Fibroblast of peridontal ligament (primary cell): Measurements from ENCODE around the gene FCSK.

Source experiments
- DNase-seq: peaks from one replicate; pipeline ENCODE4 v3.0.0-alpha.2; 2010; ENCODE audit errors: extremely low read depth

Gene FCSK

DNA sequence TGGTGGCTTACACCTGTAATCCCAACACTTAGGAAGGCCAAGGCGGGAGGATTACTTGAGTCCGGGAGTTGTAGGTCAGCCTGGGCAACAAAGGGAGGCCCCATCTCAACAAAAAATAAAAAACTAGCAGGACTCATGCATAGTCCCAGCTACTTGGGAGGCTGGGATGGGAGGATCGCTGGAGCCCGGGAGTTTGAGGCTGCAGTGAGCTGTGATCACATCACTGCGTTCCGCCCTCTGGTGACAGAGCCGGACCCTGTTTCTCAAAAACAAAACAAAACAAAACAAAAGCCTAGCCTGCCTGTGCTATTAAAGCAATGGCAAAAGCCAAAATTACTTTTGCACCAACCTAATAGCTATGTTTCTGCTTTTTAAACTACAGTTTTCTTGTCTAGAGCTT is 1.5 kb downstream of the FCSK start:
- DNase-seq: no peak

DNA sequence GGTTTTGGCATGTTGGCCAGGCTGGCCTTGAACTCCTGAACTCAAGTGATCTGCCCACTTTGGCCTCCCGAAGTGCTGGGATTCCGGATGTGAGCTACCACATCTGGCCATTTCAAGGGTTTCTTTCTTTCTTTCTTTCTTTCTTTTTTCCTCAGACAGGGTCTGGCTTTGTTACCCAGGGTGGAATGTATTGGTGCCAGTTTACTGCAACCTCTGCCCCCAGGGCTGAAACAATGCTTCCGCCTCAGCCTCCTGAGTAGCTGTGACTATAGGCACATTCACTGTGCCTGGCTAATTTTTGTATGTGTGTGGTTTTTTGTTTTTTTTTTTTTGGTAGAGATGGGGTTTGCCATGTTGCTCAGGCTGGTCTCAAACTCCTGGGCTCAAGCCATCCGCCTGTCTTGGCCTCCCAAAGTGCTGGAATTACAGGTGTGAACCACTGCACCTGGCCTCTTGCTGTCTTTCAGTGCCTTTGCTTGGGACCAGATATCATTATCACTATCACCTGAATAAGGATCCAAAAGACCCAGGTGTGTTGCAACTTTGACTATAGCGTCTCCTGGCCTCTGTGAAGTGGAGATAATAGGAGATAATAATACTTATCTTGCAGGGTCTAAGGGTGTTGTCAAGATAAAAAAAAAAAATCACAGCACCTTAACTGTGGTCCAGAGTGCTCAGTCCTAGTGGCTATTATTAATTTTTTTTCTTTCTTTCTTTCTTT is 3.2 kb downstream of the FCSK start:
- no peak for DNase-seq

DNA sequence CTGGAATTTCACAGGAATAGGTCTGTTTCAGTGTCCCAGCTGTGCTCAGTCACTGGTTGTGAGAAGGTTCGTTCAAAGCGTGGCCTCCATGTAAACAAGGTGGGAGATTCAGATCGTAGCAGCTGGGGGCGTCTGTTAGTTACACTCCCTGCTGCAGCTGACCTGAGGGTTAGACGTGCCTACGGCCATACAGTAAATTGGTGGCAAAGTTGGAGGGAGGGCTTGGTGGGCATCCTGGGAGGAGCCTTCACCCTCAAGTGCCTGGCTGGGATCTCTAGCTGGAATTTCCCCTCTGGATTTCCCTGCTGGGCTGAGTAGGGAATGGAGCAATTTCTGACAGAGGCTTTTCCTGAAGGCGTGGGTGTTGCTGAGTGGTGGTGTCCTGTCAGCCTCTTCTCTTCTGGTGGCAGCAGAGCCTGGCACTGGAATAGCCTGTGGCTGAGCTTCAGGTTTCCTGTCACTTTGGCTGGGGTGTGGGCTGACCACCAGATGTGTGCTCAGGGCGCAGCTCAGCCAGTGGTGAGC is 6.4 kb downstream of the FCSK start:
- no peak for DNase-seq

DNA sequence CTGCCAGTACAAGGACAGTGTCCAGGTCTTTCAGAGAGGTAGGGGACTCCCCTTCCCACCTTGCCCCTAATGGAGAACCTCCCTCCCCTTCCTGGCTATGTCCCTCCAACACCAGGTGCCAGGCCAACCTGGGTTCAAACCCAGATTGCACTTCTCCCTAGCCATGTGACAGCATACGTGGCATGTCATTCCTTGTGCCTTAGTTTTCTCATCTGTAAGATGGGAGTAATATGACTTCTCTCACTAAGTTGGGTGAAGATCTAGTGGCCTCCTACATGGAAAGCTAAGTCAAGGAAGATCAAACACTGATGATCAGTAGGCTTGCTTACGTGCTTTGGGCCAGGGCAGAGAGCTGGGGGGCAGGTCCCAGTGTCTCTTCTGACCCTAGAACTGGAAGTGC is 8.8 kb downstream of the FCSK start:
- DNase-seq: no peak

DNA sequence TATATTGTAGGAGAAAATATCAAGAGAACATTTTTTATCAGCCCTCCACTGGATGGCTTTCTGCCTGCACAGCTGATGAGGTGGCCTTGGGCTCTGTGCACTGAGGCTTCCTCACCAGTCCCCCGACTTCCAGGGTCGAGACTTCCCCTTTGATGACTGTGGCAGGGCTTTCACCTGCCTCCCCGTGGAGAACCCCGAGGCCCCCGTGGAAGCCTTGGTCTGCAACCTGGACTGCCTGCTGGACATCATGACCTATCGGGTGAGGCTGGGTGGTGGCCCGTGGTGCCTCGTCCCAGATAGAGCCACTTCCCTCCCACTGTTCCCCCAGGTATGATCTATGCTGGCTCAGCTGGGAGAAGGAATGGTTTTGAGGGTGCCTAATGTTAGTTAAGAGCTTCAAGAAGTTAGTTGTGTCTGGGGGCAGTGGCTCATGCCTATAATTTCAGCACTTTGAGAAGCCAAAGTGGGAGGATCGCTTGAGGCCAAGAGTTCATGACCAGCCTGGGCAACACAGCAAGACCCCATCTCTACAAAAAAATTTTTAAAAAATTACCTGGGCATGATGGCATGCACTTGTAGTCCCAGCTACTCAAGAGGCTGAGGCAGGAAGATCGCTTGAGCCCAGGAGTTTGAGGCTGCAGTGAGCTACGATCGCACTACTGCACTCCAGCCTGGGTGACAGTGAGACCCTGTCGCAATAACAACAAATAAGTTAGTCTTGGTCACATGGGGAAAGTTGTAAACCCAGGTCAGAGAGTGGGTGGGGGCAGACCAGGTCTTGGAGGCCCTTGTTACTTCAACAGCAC is 11.8 kb downstream of the FCSK start:
- DNase-seq: no peak

DNA sequence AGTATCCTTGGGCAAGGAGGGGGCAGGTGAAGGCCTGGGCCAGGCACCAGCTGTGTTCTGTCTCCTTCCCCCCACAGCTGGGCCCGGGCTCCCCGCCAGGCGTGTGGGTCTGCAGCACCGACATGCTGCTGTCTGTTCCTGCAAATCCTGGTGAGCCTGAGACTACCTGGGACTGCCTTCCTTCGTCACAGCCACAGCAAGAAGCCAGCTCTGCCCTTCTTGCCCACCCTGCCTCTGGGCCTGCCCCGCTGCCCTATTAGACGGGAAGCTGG is 12.3 kb downstream of the FCSK start:
- no peak for DNase-seq

DNA sequence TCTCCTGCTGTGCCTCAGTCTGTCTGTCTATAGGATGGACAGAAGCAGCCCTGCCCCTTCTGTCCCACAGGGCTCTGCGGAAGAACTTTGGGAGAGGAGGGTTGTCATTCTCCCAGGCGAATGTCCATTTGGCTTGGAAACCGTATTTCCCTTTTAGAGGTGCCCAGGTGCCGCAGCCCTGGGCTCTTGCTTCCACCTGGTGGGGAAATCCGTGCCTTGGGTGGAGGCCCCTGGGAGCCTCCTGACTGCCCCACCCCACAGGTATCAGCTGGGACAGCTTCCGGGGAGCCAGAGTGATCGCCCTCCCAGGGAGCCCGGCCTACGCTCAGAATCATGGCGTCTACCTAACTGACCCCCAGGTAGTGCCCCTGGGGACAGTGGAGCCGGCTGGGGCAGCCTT is 12.7 kb downstream of the FCSK start:
- DNase-seq: no peak

DNA sequence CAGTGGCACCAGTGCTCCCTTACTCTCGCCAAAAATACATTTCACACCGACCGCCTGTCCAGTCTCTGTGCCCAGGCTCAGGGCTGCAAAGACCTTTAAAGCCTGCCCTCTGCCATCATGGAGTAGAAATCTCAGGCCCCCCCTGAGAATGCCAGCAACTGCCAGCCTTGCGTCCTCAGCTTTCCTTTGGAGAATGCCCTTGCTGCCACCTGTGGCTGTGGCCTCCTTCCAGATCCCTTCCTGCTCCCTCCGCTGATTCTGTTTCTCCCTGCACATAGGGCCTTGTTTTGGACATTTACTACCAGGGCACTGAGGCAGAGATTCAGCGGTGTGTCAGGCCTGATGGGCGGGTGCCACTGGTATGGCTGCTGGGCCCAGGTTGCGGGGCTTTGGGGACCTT is 13.2 kb downstream of the FCSK start:
- no peak for DNase-seq

DNA sequence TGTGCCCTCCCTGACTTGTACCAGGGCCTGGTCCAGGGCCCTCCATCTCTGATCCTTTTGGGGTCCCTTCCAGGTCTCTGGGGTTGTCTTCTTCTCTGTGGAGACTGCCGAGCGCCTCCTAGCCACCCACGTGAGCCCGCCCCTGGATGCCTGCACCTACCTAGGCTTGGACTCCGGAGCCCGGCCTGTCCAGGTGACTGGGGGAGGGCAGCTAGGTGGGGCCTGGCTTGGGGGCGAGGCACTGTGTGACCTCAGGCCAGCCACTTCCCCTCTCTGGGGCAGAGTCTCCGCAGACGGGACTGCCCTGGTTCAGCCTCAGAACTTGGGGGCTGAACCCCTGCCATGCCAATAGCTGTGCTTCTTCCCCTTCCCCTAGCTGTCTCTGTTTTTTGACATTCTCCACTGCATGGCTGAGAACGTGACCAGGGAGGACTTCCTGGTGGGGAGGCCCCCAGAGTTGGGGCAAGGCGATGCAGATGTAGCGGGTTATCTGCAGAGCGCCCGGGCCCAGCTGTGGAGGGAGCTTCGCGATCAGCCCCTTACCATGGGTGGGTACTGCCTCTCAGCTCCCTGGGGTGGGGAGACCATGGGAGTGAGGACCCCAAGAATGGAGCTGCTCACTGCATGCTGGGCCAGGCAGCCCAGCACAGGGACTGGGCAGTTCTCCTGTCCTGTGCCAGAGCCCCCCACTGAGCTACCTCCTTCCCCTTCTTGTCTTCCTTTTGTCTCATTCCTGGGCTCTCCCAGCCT is 14.6 kb downstream of the FCSK start:
- DNase-seq: no peak

DNA sequence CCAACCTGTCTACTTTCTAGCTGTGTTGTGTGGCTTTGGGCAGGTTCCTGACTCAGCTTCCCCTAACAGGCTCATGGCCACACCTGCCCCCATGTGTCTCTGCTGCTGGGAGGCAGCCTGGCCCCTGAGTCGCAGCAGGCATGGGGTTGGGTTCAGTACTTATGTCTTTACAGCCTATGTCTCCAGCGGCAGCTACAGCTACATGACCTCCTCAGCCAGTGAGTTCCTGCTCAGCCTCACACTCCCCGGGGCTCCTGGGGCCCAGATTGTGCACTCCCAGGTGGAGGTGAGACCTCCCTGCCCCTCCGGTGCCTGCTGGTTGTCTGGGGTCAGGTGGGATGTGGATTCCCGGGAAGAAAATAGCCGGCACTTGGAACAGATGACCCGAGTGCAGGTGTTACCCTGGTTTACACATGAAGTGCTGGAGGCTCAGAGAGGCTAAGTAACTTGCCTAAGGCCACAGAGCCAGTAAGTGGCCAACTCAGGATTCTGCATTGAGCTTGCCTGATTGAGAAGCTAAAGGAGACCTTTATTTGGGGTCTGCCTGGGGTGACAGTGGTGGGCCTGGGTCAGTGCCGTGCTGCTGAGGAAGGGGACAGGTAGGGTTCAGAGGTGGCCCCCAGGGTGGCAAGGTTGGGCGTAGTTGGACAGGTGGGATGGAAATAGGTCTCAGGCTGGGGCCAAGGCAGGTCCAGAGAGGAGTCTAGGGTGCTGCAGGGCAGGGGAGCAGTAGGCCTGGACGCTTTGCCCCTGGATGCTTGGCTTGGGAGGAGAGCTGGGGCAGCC is 15.9 kb downstream of the FCSK start:
- no peak for DNase-seq

DNA sequence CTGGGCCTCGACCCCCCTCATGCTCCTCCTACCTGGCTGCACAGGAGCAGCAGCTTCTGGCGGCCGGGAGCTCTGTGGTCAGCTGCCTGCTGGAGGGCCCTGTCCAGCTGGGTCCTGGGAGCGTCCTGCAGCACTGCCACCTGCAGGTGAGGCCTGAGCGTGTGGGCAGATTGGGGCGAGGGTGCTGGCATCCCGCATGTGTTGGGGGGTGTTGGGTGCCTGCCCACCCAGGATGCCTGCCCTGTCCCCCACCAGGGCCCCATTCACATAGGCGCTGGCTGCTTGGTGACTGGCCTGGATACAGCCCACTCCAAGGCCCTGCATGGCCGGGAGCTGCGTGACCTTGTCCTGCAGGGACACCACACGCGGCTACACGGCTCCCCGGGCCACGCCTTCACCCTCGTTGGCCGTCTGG is 16.5 kb downstream of the FCSK start:
- no peak for DNase-seq

DNA sequence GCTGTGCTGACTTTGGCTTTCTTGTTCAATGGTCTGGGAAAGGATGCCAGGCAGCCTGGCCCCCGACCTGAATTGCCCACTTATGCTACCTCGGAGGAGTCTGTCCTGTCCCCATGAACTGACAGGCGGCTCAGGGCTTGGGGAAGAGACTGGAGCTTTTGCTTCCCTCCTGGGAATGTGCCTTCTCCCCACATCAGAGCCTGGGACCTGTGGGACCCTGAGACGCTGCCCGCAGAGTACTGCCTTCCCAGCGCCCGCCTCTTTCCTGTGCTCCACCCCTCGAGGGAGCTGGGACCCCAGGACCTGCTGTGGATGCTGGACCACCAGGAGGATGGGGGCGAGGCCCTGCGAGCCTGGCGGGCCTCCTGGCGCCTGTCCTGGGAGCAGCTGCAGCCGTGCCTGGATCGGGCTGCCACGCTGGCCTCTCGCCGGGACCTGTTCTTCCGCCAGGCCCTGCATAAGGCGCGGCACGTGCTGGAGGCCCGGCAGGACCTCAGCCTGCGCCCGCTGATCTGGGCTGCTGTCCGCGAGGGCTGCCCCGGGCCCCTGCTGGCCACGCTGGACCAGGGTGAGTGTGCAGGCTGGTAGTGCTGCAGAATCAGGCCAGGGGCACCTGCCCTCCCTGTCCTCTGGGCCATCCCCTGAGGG is 18.5 kb downstream of the FCSK start:
- DNase-seq: no peak

DNA sequence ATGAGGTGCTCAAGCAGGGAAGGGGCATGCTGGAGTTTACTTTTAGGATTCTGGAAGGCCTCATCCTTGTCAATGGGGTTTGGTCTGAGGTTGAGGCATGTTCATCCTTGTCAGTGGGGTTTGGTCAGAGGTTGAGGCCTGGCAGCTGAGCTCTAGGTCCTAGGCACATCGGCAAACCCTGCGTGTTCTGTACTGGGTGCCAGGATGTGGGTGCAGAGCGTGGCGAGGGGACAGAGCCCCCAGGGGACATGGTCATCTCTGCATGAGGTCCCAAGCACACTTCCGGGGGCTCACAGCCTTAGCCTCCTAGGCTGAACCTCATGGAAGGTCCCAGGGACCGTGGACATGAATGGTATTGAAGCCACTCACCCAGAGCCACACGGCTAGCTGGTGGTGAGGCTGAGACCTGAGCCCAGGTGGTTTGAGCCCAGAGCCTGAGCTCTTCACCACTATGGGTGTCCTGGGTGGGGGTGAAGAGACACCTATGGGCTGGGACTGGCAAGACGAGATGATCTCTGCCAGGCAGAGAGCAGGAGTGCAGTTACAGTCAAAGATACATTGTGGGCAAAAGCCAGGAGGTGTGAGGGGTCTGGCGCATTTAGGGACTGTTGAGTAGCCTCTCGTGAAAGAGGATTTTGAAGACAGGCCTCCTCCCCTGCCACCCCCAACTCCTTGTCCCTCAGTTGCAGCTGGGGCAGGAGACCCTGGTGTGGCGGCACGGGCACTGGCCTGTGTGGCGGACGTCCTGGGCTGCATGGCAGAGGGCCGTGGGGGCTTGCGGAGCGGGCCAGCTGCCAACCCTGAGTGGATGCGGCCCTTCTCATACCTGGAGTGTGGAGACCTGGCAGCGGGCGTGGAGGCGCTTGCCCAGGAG is 19.3 kb downstream of the FCSK start:
- no peak for DNase-seq

DNA sequence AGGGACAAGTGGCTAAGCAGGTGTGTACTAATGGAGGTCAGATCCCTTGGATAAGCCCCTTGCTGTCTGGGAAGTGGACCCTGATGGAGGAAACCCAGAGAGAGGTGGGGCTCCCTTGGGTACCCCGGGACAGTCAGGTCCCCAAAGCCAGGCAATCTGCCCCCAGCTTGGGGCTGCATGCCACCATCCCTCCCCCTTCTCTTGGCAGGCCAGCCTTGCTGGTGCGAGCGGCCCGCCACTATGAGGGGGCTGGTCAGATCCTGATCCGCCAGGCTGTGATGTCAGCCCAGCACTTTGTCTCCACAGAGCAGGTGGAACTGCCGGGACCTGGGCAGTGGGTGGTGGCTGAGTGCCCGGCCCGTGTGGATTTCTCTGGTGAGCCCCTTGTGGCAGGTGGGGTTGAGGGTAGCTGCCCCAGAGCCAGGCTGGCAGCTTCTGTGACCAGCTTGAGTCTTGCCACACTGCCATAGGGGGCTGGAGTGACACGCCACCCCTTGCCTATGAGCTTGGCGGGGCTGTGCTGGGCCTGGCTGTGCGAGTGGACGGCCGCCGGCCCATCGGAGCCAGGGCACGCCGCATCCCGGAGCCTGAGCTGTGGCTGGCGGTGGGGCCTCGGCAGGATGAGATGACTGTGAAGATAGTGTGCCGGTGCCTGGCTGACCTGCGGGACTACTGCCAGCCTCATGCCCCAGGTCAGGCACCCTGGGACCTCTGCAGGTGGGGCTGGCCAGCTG is 20.1 kb downstream of the FCSK start:
- DNase-seq: no peak

DNA sequence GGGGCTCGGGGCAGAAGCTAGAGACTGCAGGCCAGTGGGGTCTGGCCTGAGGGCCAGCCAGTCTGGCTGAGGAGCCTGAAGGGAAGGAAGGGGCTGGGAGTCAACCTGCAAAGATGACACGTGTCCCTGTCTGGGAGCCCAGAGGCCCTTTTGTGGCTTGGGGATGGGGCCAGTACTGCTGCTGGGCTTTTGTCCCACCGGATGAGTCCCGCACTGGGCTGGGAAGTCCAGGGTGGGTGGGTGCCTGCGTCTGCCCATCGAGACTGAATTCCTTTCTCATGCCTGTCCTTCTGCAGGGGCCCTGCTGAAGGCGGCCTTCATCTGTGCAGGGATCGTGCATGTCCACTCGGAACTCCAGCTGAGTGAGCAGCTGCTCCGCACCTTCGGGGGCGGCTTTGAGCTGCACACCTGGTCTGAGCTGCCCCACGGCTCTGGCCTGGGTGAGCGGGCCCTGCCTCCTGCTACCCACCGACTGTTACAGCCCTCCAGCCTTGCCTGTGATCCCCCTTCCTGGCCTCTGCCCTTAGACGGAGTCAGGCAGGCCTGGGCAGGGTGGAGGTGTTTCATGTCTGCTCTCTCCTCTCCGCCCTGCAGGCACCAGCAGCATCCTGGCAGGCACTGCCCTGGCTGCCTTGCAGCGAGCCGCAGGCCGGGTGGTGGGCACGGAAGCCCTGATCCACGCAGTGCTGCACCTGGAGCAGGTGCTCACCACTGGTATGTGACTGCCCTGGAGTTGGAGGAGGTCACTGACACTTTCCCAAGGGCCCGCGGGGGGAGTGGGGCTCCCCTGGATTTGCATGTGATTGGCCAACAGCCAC is 20.9 kb downstream of the FCSK start:
- no peak for DNase-seq

DNA sequence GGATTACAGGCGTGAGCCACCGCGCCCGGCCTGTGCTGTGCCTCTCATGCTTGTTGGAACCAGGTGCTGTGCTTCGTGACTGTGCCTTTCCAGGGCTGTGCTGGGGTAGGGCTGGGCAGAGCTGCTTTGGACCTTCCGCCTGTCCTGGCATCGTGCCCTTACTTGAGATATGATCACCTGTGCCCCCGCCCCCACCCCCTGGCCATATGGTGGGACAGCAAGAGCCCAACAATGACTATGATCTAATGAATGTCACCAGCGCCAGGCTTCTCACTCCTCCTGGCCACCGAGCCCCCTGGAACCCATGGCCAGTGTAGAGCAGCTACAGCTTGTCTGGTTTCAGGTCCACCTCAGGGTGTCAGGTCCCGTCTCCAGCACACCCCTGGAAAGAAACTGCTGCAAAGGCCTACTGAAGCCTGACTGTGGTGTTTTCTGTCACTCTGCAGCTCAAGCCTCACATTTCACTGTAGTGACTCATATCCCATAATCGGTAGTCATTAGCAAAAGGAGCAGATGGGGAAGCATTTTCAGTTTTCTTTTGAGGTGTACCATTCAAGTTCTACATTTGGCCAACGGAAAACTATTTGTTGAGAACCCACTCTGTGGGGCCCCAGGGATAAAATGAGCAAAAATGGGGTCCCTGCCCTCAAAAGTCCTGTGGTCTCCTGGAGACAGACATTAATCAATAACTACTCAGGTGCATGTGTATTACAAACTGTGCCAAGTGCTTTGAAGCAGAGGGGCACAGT is 22.1 kb downstream of the FCSK start:
- peak; percentile 75 for DNase-seq

DNA sequence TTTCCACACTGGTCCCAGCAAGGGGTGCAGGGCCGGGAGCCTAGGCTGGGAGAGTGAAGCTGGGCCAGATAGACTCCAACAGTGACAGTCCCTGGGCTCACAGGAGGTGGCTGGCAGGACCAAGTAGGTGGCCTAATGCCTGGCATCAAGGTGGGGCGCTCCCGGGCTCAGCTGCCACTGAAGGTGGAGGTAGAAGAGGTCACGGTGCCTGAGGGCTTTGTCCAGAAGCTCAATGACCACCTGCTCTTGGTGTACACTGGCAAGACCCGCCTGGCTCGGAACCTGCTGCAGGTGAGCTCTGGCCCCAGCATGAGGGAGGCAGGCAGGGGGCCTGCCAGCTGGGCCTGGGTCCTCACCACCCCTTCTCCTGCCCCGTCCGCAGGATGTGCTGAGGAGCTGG is 23.8 kb downstream of the FCSK start:
- DNase-seq: no peak

DNA sequence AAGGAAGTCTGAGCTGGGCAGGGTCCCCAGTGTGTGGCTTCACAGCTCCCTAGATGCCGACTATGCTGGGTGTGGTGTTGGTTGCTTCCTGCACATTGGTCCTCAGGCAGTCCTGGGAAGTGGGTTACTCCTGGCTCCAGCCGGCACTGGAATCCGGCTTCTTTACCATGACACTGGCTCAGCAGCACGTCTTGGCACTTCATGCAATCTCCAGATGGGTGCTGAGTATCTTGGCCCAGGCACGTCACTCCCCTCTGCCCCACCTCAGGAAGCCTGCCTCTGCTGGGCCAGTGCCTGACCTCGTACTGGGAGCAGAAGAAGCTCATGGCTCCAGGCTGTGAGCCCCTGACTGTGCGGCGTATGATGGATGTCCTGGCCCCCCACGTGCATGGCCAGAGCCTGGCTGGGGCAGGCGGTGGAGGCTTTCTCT is 24.5 kb downstream of the FCSK start:
- DNase-seq: peak; percentile 17
